ENCODE results near the gene PITX3.

GRCh38 chr10:102267748-102268147, 26.4 kb upstream of the PITX3 start:
- TF ChIP-seq GATA2 (IDR thresholded peaks at IDR 0.05; ENCODE audit: low read depth, low read length), result no peak
- TF ChIP-seq GATA3 (IDR thresholded peaks at IDR 0.05; ENCODE audit: low read depth, low read length), result no peak

Data from SH-SY5Y (cell line).